Transverse colon (tissue), 3 donors: ENCODE results near the gene CAMK2B.

Experiments used
- POLR2A ChIP-seq: fragments of 450-650 bp; IDR thresholded peaks from one replicate; pipeline ENCODE4 v1.6.1; 2016; ENCODE audit warnings: antibody characterized with exemption, mild to moderate bottlenecking, moderate library complexity
- TF ChIP-seq, protein P1 (sequence below), 5 experiments: fragments of 200-600 bp in 3 of 5; fragments of 450-650 bp in 2 of 5; sonication (generic) in 3 of 5; IDR thresholded peaks; 1 replicate in 2 of 5; 2 replicates in 3 of 5; pipeline ENCODE4 v1.5.1; 2016 to 2017; ENCODE audit warnings: antibody characterized with exemption in 5 of 5, inconsistent platforms in 3 of 5, mild to moderate bottlenecking in 2 of 5, moderate library complexity in 1 of 5

DNA sequence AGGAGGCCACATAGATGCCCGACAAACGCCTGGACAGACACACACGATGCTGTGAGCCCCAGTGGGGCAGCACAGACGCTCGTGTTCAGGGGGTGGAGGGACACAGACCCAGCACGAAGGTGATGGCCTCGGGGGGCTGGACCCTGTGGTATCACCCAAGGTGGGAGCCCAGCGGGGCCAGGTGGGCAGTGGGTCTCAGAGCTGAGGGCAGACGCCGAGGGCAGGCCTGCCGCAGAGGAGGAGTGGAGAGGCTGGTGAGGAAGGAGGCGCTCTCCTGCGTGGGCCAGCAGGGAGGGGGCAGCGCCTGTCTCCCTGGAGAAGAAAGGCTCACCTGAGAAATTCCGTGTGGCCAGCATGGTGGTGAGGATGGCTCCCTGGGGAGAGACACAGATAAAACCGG is 85.0 kb downstream of the CAMK2B start:
- TF ChIP-seq, protein P1, sequence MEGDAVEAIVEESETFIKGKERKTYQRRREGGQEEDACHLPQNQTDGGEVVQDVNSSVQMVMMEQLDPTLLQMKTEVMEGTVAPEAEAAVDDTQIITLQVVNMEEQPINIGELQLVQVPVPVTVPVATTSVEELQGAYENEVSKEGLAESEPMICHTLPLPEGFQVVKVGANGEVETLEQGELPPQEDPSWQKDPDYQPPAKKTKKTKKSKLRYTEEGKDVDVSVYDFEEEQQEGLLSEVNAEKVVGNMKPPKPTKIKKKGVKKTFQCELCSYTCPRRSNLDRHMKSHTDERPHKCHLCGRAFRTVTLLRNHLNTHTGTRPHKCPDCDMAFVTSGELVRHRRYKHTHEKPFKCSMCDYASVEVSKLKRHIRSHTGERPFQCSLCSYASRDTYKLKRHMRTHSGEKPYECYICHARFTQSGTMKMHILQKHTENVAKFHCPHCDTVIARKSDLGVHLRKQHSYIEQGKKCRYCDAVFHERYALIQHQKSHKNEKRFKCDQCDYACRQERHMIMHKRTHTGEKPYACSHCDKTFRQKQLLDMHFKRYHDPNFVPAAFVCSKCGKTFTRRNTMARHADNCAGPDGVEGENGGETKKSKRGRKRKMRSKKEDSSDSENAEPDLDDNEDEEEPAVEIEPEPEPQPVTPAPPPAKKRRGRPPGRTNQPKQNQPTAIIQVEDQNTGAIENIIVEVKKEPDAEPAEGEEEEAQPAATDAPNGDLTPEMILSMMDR (IDR thresholded peaks at IDR 0.05): no peak
- TF ChIP-seq POLR2A: no peak
